Muscle of leg (tissue), 11 donors: Measurements from ENCODE around the gene MUC22. TPM values are rescaled to one million over a fixed set of nuclear protein-coding genes. Genes with fewer than 3 reads are reported as not detected.
A peak's percentile ranks its signal among the peaks of the same experiment; 100 is the strongest.

Experiments used
- DNase-seq: peaks from one replicate; pipeline ENCODE4 v3.0.0; 2013
- H3K27ac ChIP-seq: one replicate; pipeline ENCODE4 v1.5.1; 2013; ENCODE audit warnings: mild to moderate bottlenecking, low read length, control low read depth
- H3K27me3 ChIP-seq: one replicate; pipeline ENCODE4 v1.6.1; 2013; ENCODE audit warnings: low read length; ENCODE audit not compliant: control insufficient read depth, insufficient read depth
- H3K36me3 ChIP-seq: one replicate; pipeline ENCODE4 v1.6.1; 2013; ENCODE audit warnings: low read length; ENCODE audit not compliant: control insufficient read depth, insufficient read depth
- H3K4me1 ChIP-seq: one replicate; pipeline ENCODE4 v1.6.1; 2013; ENCODE audit warnings: low read length; ENCODE audit not compliant: control insufficient read depth, insufficient read depth
- H3K4me3 ChIP-seq: one replicate; pipeline ENCODE4 v1.5.1; 2013; ENCODE audit warnings: low read length, control low read depth
- H3K9me3 ChIP-seq: replicated peaks from 2 replicates; pipeline ENCODE4 v1.6.1; 2013; ENCODE audit warnings: low read depth, low read length; ENCODE audit not compliant: control insufficient read depth
- WGBS: methylation state at CpG from one replicate; pipeline ENCODE4 v1.1.5; 2013; ENCODE audit warnings: missing lambda C conversion rate; ENCODE audit not compliant: insufficient coverage; 5-methylcytosine and 5-hydroxymethylcytosine counted together
- polyA plus RNA-seq, 8 donors: library from polyadenylated mRNA; unstranded; fragments of 120-200 nt; gene quantifications; one replicate each; pipeline versions ENCODE4 v1.2.1 to v1.2.3, GENCODE V29; 2013; ENCODE audit warnings: inconsistent platforms in 1 of 8, low replicate concordance in 1 of 8; ENCODE audit not compliant: insufficient read length in 8 of 8, insufficient read depth in 1 of 8
- total RNA-seq: library from RNA; stranded (reverse); fragments of 120-200 nt; gene quantifications from one replicate; pipeline ENCODE4 v1.2.4, GENCODE V29; 2013

MUC22 gene
- total and polyA plus RNA-seq, 9 donors, result 0.04 to 2.4 (median 0.12) TPM; not detected in 6

DNA sequence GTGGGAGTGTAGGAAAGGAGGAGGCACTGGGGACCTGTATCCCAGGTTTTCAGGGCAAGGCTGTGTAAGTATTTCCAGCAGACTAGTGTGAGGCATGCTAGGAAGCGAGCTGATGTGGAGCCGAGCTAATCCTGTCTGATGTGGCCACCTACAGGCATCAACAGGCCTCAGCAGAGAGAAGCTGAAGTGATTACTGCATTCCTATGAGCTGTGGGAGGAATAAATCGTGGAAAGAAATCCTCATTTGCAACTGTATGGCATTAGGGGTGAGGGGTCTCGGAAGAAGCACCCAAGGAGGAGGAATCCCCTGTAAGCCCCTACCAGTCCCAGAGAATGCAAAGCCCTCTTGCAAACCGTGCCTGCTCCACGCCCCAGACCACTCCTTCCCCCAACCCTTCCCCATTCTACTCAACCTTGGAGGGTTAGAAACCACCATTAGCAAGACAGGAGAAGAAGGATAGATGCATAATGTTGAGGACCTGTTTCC, 60.5 kb downstream of the MUC22 start:
- Histone ChIP-seq H3K4me1 (no peaks in the 10 kb centered on the region), H3K36me3 (no peaks in the 10 kb centered on the region), H3K9me3 (no peaks in the 10 kb centered on the region), H3K4me3 (no peak overlapping the region), H3K27me3 (no peaks in the 10 kb centered on the region), H3K27ac (no peak overlapping the region)
- DNase-seq, result peak; percentile 78
- 0% methylated on average over 2 of the region's 6 CpGs for WGBS

DNA sequence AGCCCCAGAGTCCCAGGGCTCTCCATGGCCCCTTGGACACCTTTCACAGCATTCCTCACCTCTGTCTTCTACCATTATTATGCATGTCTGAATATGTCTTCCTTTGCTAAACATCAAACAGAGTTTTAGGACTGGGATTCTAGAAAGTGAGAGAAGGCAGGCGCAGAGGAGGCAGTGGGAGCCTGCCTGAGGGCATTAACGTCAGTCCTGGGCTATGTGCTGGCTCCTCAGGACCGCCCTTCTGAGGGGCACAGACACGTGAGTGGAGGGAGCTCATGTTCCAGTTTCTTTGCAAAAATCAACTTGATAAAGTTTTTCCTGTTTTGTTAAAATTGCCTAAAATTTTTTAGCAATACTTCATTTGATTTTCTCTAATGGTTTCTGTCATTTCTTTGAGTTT, 64.1 kb downstream of the MUC22 start:
- Histone ChIP-seq H3K36me3 (no peaks in the 10 kb centered on the region), H3K27ac (no peak overlapping the region), H3K4me1 (peaks cover under 1% of the 10 kb centered on the region), H3K4me3 (no peak overlapping the region), H3K9me3 (no peaks in the 10 kb centered on the region), H3K27me3 (no peaks in the 10 kb centered on the region)
- 50% methylated on average over 2 of the region's 4 CpGs for WGBS
- no peak for DNase-seq

GRCh38 chr6:31075528-31075927, 65.3 kb downstream of the MUC22 start:
- Histone ChIP-seq H3K4me1 (peaks cover 3% of the 10 kb centered on the region), H3K9me3 (no peaks in the 10 kb centered on the region), H3K4me3 (no peak overlapping the region), H3K36me3 (no peaks in the 10 kb centered on the region), H3K27me3 (peaks cover 5% of the 10 kb centered on the region), H3K27ac (no peak overlapping the region)
- DNase-seq, result no peak
- WGBS, result no CpG with 5 or more reads among the region's 1 CpG

DNA sequence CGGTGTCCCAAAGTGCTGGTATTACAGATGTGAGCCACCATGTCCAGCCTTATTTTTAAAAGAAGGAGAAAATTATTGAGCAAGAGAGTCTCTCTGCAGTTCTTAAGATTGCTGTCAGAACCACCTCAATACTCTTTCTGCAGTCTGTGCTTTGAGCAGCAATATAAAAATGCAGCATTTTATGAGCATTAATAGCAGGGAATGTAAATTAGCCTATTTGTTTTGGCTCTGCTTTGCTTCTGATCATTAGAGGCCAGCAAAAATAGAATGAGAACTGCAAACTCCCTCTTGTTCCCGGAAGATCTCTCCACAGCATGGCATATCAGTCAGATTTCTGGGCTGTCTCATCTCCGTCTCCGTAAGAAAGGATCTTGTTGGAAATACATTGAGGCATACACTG, 66.3 kb downstream of the MUC22 start:
- no peak overlapping the region for H3K27ac ChIP-seq
- no CpG with 5 or more reads among the region's 4 CpGs for WGBS
- no peak overlapping the region for H3K4me3 ChIP-seq
- no peaks in the 10 kb centered on the region for H3K9me3 ChIP-seq
- H3K36me3 ChIP-seq, result no peaks in the 10 kb centered on the region
- no peak for DNase-seq
- H3K4me1 ChIP-seq, result peaks cover 3% of the 10 kb centered on the region
- H3K27me3 ChIP-seq, result peaks cover 6% of the 10 kb centered on the region

DNA sequence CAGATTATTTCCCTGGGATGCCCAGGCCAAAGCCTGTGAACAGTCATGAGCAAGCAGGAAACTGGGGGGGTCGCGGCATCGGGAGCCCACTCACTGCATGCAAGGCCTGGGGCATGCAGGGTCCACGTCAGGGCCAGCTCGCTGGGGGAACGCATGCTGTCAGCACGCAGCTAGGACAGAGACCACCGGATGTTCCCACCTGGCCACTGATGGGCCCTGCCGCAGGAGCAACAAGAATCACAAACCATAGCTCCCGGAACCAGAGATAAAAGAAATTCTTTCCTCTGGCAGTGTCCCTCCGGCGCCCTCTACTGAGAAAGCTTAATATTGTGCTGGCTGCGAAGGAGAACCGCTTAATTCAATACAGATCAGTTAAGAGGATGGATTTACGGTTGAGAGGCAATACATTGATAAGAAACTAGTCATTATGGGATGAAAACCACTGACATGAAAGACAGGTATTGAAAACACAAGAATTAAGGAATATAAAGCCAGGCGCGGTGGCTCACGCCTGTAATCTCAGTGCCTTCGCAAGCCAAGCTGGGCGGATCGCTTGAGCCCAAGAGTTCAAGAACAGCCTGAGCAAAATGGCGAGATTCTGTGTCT, 69.5 kb downstream of the MUC22 start:
- Histone ChIP-seq H3K27me3 (peaks cover 6% of the 10 kb centered on the region), H3K4me3 (no peak overlapping the region), H3K27ac (no peak overlapping the region), H3K36me3 (no peaks in the 10 kb centered on the region), H3K9me3 (no peaks in the 10 kb centered on the region), H3K4me1 (peaks cover 3% of the 10 kb centered on the region)
- peak; percentile 76 for DNase-seq
- 33% methylated on average over 16 of the region's 22 CpGs for WGBS

DNA sequence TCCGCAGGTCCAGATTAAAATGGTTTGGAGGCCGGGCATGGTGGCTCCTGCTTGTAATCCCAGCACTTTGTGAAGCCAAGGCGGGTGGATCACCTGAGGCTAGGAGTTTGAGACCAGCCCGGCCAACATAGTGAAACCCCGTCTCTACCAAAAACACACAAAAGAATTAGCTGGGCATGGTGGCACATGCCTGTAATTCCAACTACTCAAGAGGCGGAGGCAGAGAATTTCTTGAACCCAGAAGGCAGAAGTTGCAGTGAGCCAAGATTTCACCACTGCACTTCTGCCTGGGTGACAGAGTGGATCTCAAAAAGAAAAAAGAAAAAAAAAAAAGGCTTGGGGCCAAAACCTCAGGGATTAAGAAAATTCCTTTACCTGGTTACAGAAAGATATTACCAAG, 71.6 kb downstream of the MUC22 start:
- H3K4me3 ChIP-seq, result no peak overlapping the region
- no peaks in the 10 kb centered on the region for H3K36me3 ChIP-seq
- peaks cover 3% of the 10 kb centered on the region for H3K4me1 ChIP-seq
- H3K27me3 ChIP-seq, result peaks cover 9% of the 10 kb centered on the region
- no peaks in the 10 kb centered on the region for H3K9me3 ChIP-seq
- no peak for DNase-seq
- WGBS, result 93% methylated on average over 3 of the region's 6 CpGs
- no peak overlapping the region for H3K27ac ChIP-seq

- peaks cover 9% of the 10 kb centered on the region for H3K27me3 ChIP-seq
- no peaks in the 10 kb centered on the region for H3K36me3 ChIP-seq
- H3K4me1 ChIP-seq, result peaks cover 3% of the 10 kb centered on the region
- H3K4me3 ChIP-seq, result no peak overlapping the region
- peak; percentile 66 for DNase-seq
- no peaks in the 10 kb centered on the region for H3K9me3 ChIP-seq
- H3K27ac ChIP-seq, result no peak overlapping the region
- WGBS, result 14% methylated on average over 5 of the region's 8 CpGs
Measured at GRCh38 chr6:31083742-31084354, 73.6 kb downstream of the MUC22 start.

Other genes with a start within 250 kb of the MUC22 start
- gene DDR1, start 126.0 kb upstream of the MUC22 start, total RNA-seq, result 42.4 TPM
- 10 to 100 TPM; 55.2 to 87.4 (median 70.1) TPM for gene DDR1, start 126.0 kb upstream of the MUC22 start, polyA plus RNA-seq
- 15.5 TPM for gene GTF2H4, start 102.3 kb upstream of the MUC22 start, total RNA-seq
- gene GTF2H4, start 102.3 kb upstream of the MUC22 start, polyA plus RNA-seq, result 10 to 100 TPM; 22.0 to 26.5 (median 24.1) TPM
- 23.4 TPM for gene VARS2, start 96.2 kb upstream of the MUC22 start, total RNA-seq
- 10 to 100 TPM; 20.1 to 34.8 (median 27.7) TPM for gene VARS2, start 96.2 kb upstream of the MUC22 start, polyA plus RNA-seq
- not detected for gene SFTA2, start 78.3 kb upstream of the MUC22 start, total RNA-seq
- under 1 TPM in 3 of 8 donors, not detected in 5; 0.37 to 0.66 (median 0.47) TPM for gene SFTA2, start 78.3 kb upstream of the MUC22 start, polyA plus RNA-seq
- gene MUCL3, start 69.5 kb upstream of the MUC22 start, total RNA-seq, result not detected
- gene MUCL3, start 69.5 kb upstream of the MUC22 start, polyA plus RNA-seq, result under 1 TPM in 2 of 8 donors, not detected in 6; 0.05 to 0.15 TPM
- gene MUC21, start 26.8 kb upstream of the MUC22 start, total RNA-seq, result not detected
- gene MUC21, start 26.8 kb upstream of the MUC22 start, polyA plus RNA-seq, result under 1 TPM in 1 of 8 donors, not detected in 7; 0.25 TPM
- gene C6orf15, start 102.1 kb downstream of the MUC22 start, total RNA-seq, result not detected
- gene C6orf15, start 102.1 kb downstream of the MUC22 start, polyA plus RNA-seq, result not detected
- 1.3 TPM for gene PSORS1C1, start 104.3 kb downstream of the MUC22 start, total RNA-seq
- 1 to 10 TPM in 1 of 8 donors, under 1 TPM in 7; 0.22 to 1.4 (median 0.70) TPM for gene PSORS1C1, start 104.3 kb downstream of the MUC22 start, polyA plus RNA-seq
- not detected for gene CDSN, start 110.0 kb downstream of the MUC22 start, total RNA-seq
- under 1 TPM in 1 of 8 donors, not detected in 7; 0.07 TPM for gene CDSN, start 110.0 kb downstream of the MUC22 start, polyA plus RNA-seq
- gene PSORS1C2, start 128.6 kb downstream of the MUC22 start, total RNA-seq, result not detected
- gene PSORS1C2, start 128.6 kb downstream of the MUC22 start, polyA plus RNA-seq, result under 1 TPM in 6 of 8 donors, not detected in 2; 0.09 to 0.27 (median 0.26) TPM
- gene CCHCR1, start 147.3 kb downstream of the MUC22 start, total RNA-seq, result 16.4 TPM
- 10 to 100 TPM; 15.1 to 21.2 (median 17.6) TPM for gene CCHCR1, start 147.3 kb downstream of the MUC22 start, polyA plus RNA-seq
- gene TCF19, start 148.1 kb downstream of the MUC22 start, total RNA-seq, result 11.3 TPM
- gene TCF19, start 148.1 kb downstream of the MUC22 start, polyA plus RNA-seq, result 10 to 100 TPM in 7 of 8 donors, 1 to 10 TPM in 1; 9.3 to 18.4 (median 13.5) TPM
- gene POU5F1, start 160.2 kb downstream of the MUC22 start, total RNA-seq, result 0.13 TPM
- gene POU5F1, start 160.2 kb downstream of the MUC22 start, polyA plus RNA-seq, result 1 to 10 TPM in 1 of 8 donors, under 1 TPM in 7; 0.29 to 1.3 (median 0.45) TPM